Measurements from ENCODE around the gene GRIK1. TPM values are rescaled to one million over a fixed set of nuclear protein-coding genes. Genes with fewer than 3 reads are reported as not detected.

Gene GRIK1
- total RNA-seq (not detected), polyA plus RNA-seq (not detected)

DNA sequence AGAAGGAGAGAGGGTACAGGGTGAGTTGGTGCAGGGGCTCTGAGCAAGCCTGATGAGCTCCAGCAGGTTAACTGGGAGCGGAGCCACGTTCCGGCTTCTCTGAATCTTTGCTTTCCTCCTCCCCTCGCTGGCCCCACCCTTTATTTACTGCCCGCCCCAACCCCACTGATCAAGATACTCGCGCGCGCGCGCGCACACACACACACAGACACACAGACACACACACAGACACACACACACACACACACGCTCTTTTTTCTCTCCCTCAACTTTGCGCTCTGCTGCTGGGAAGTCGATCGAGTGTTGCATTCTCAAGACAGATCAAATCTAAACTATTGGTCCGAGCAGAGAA, at the start of gene GRIK1:
Gene GRIK1 (minus strand): TSS at position 73 of the 352 bp plus-strand sequence.
- Histone ChIP-seq H3K4me3 (ENCODE audit: low read length) (no peak within 1 kb of the TSS), H3K9me3 (ENCODE audit: low read length) (no peaks in the 10 kb centered on the region), H3K27me3 (ENCODE audit: insufficient read depth, low read length, poor library complexity, severe bottlenecking) (no peaks in the 10 kb centered on the region), H3K36me3 (ENCODE audit: insufficient read depth, low read length) (no peaks in the 10 kb centered on the region), H3K4me1 (ENCODE audit: insufficient read depth, low read length) (no peaks in the 10 kb centered on the region), H3K27ac (ENCODE audit: low read depth, low read length) (no peak within 1 kb of the TSS)
- Mint-ChIP-seq H3K27ac (no peak within 1 kb of the TSS), H3K4me1 (no peaks in the 10 kb centered on the region), H3K4me3 (no peak within 1 kb of the TSS), H3K27me3 (peaks cover 9 to 12% of the 10 kb centered on the region in 2 donors), H3K36me3 (no peaks in the 10 kb centered on the region), H3K9me3 (peaks cover 5 to 9% (median 6%) of the 10 kb centered on the region in 5 donors)
- no peak for DNase-seq
- ChIA-PET POLR2A (no interaction called here), CTCF (no interaction called here)

- POLR2A ChIA-PET, result no interaction called here
- peaks cover 3 to 26% (median 12%) of the 10 kb centered on the region in 5 donors for H3K9me3 Mint-ChIP-seq
Observed at GRCh38 chr21:29987762-29988161, 48.0 kb upstream of the GRIK1 start.

GRCh38 chr21:29985866-29986265, 46.1 kb upstream of the GRIK1 start:
- CTCF ChIA-PET, result no interaction called here
- Mint-ChIP-seq H3K4me3 (no peak overlapping the region), H3K4me1 (no peaks in the 10 kb centered on the region), H3K27ac (peak overlapping the region in 1 of 8 donors; percentile 14), H3K9me3 (peaks cover 3 to 23% (median 12%) of the 10 kb centered on the region in 5 donors), H3K27me3 (peaks cover 0 to under 1% of the 10 kb centered on the region in 2 donors), H3K36me3 (no peaks in the 10 kb centered on the region)
- H3K4me3 ChIP-seq (ENCODE audit: low read length), result no peak overlapping the region
- H3K36me3 ChIP-seq (ENCODE audit: insufficient read depth, low read length), result no peaks in the 10 kb centered on the region
- no peak for DNase-seq
- POLR2A ChIA-PET, result no interaction called here
- H3K4me1 ChIP-seq (ENCODE audit: insufficient read depth, low read length), result no peaks in the 10 kb centered on the region
- no peaks in the 10 kb centered on the region for H3K27me3 ChIP-seq (ENCODE audit: insufficient read depth, low read length, poor library complexity, severe bottlenecking)
- H3K27ac ChIP-seq (ENCODE audit: low read depth, low read length), result no peak overlapping the region
- no peaks in the 10 kb centered on the region for H3K9me3 ChIP-seq (ENCODE audit: low read length)

More at GRCh38 chr21:29987762-29988161, 48.0 kb upstream of the GRIK1 start:
- CTCF ChIA-PET, result no interaction called here
- H3K9me3 ChIP-seq (ENCODE audit: low read length), result no peaks in the 10 kb centered on the region
- no peaks in the 10 kb centered on the region for H3K36me3 ChIP-seq (ENCODE audit: insufficient read depth, low read length)
- Mint-ChIP-seq H3K4me1 (no peaks in the 10 kb centered on the region), H3K27ac (no peak overlapping the region), H3K4me3 (no peak overlapping the region), H3K27me3 (peaks cover 0 to 2% of the 10 kb centered on the region in 2 donors), H3K36me3 (no peaks in the 10 kb centered on the region)
- no peak for DNase-seq
- H3K27ac ChIP-seq (ENCODE audit: low read depth, low read length), result no peak overlapping the region
- H3K27me3 ChIP-seq (ENCODE audit: insufficient read depth, low read length, poor library complexity, severe bottlenecking), result no peaks in the 10 kb centered on the region
- H3K4me3 ChIP-seq (ENCODE audit: low read length), result no peak overlapping the region
- H3K4me1 ChIP-seq (ENCODE audit: insufficient read depth, low read length), result no peaks in the 10 kb centered on the region

GRCh38 chr21:29979043-29979442, 39.2 kb upstream of the GRIK1 start:
- H3K27ac ChIP-seq (ENCODE audit: low read depth, low read length), result no peak overlapping the region
- no peak for DNase-seq
- H3K36me3 ChIP-seq (ENCODE audit: insufficient read depth, low read length), result no peaks in the 10 kb centered on the region
- no peaks in the 10 kb centered on the region for H3K9me3 ChIP-seq (ENCODE audit: low read length)
- H3K27me3 ChIP-seq (ENCODE audit: insufficient read depth, low read length, poor library complexity, severe bottlenecking), result no peaks in the 10 kb centered on the region
- H3K4me1 ChIP-seq (ENCODE audit: insufficient read depth, low read length), result no peaks in the 10 kb centered on the region
- H3K27me3 Mint-ChIP-seq, result peaks cover 0 to 1% of the 10 kb centered on the region in 2 donors
- no peak overlapping the region for H3K27ac Mint-ChIP-seq
- no peaks in the 10 kb centered on the region for H3K36me3 Mint-ChIP-seq
- no peak overlapping the region for H3K4me3 Mint-ChIP-seq
- ChIA-PET POLR2A (no interaction called here), CTCF (no interaction called here)
- peaks cover 2 to 5% (median 3%) of the 10 kb centered on the region in 5 donors for H3K9me3 Mint-ChIP-seq
- H3K4me1 Mint-ChIP-seq, result no peaks in the 10 kb centered on the region
- H3K4me3 ChIP-seq (ENCODE audit: low read length), result no peak overlapping the region

DNA sequence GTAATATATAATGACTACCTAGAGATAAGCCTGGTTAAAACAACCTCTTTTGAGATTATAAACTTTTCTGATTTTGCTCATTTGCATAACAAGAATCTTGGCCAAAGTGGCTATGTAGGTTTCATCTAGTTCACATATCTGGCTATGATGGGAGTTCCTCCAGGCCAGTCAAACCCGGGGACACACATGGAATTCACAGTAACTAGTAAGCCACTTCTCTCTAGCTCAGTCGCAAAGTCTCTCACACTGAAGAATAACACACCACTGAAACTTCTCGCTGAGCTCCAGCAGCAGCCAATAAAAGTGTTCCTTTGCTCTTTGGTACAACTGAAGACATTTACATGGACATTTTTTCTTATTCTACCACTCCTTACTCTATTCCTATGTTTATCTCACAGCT, 36.0 kb upstream of the GRIK1 start:
- Mint-ChIP-seq H3K27me3 (peaks cover 0 to 1% of the 10 kb centered on the region in 2 donors), H3K27ac (no peak overlapping the region)
- POLR2A ChIA-PET, result no interaction called here

DNA sequence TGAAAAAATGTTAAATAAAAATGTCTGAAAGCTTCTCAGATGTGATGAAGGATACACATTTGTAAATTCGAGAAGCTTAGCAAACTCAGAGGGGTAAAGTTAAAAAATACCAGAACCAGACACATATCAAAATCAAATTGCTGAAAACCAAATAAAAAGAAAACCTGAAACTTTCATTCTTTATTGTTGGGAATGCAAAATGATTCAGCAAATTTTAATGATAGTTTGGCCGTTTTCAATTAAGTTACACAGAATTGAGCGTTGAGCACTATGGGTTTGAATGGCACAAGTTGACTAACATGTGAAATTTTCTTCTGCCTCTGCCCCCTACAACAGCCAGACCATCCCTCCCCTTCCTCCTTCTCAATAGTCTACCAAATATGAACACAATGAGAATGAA, 33.5 kb upstream of the GRIK1 start:
- Histone ChIP-seq H3K36me3 (ENCODE audit: insufficient read depth, low read length) (no peaks in the 10 kb centered on the region), H3K4me1 (ENCODE audit: insufficient read depth, low read length) (no peaks in the 10 kb centered on the region), H3K4me3 (ENCODE audit: low read length) (no peak overlapping the region), H3K9me3 (ENCODE audit: low read length) (no peaks in the 10 kb centered on the region), H3K27ac (ENCODE audit: low read depth, low read length) (no peak overlapping the region), H3K27me3 (ENCODE audit: insufficient read depth, low read length, poor library complexity, severe bottlenecking) (no peaks in the 10 kb centered on the region)
- no peaks in the 10 kb centered on the region for H3K36me3 Mint-ChIP-seq
- no peak overlapping the region for H3K27ac Mint-ChIP-seq
- no peaks in the 10 kb centered on the region for H3K4me1 Mint-ChIP-seq
- POLR2A ChIA-PET, result no interaction called here
- peaks cover under 1 to 7% (median 2%) of the 10 kb centered on the region in 5 donors for H3K9me3 Mint-ChIP-seq
- CTCF ChIA-PET, result no interaction called here
- peaks cover 0 to 1% of the 10 kb centered on the region in 2 donors for H3K27me3 Mint-ChIP-seq
- DNase-seq, result no peak
- no peak overlapping the region for H3K4me3 Mint-ChIP-seq

More for the DNA sequence above, 36.0 kb upstream of the GRIK1 start:
- H3K4me3 Mint-ChIP-seq, result no peak overlapping the region
- H3K9me3 Mint-ChIP-seq, result peaks cover 0 to 7% (median 2%) of the 10 kb centered on the region in 5 donors
- H3K27ac ChIP-seq (ENCODE audit: low read depth, low read length), result no peak overlapping the region
- H3K36me3 ChIP-seq (ENCODE audit: insufficient read depth, low read length), result no peaks in the 10 kb centered on the region
- CTCF ChIA-PET, result no interaction called here
- H3K27me3 ChIP-seq (ENCODE audit: insufficient read depth, low read length, poor library complexity, severe bottlenecking), result no peaks in the 10 kb centered on the region
- H3K4me1 Mint-ChIP-seq, result no peaks in the 10 kb centered on the region
- H3K36me3 Mint-ChIP-seq, result no peaks in the 10 kb centered on the region
- no peaks in the 10 kb centered on the region for H3K4me1 ChIP-seq (ENCODE audit: insufficient read depth, low read length)
- no peaks in the 10 kb centered on the region for H3K9me3 ChIP-seq (ENCODE audit: low read length)
- DNase-seq, result no peak
- no peak overlapping the region for H3K4me3 ChIP-seq (ENCODE audit: low read length)

- Histone ChIP-seq H3K27ac (ENCODE audit: low read depth, low read length) (no peak overlapping the region), H3K27me3 (ENCODE audit: insufficient read depth, low read length, poor library complexity, severe bottlenecking) (no peaks in the 10 kb centered on the region), H3K9me3 (ENCODE audit: low read length) (no peaks in the 10 kb centered on the region), H3K36me3 (ENCODE audit: insufficient read depth, low read length) (no peaks in the 10 kb centered on the region), H3K4me3 (ENCODE audit: low read length) (no peak overlapping the region), H3K4me1 (ENCODE audit: insufficient read depth, low read length) (no peaks in the 10 kb centered on the region)
- Mint-ChIP-seq H3K27ac (no peak overlapping the region), H3K27me3 (no peaks in the 10 kb centered on the region), H3K9me3 (peaks cover 0 to 5% (median 4%) of the 10 kb centered on the region in 5 donors), H3K4me3 (no peak overlapping the region), H3K4me1 (no peaks in the 10 kb centered on the region), H3K36me3 (no peaks in the 10 kb centered on the region)
- ChIA-PET CTCF (no interaction called here), POLR2A (no interaction called here)
- DNase-seq, result no peak
Observed at GRCh38 chr21:29961291-29962027, 21.7 kb upstream of the GRIK1 start.

DNA sequence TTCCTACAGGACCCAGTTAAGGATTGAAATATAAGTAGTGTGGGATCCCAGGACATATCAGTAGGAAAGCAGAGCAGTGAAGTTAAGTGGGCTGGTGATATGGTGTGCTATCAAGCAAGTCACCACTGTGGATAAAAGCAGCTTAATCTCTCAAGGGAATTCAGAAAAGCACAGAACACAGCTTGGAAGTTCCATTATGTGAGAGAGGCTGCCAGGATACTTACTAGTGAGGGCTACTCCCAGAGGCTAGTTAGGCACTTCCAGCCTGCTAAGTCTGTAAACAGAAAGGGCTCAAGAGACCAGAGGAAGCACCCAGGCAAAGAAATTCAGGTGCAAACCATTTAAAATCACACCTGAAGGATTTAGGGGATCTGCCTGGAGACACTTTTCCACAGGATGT, 18.8 kb upstream of the GRIK1 start:
- H3K9me3 Mint-ChIP-seq, result peaks cover 1 to 5% (median 5%) of the 10 kb centered on the region in 5 donors
- H3K4me3 Mint-ChIP-seq, result no peak overlapping the region
- ChIA-PET POLR2A (no interaction called here), CTCF (no interaction called here)
- Histone ChIP-seq H3K9me3 (ENCODE audit: low read length) (no peaks in the 10 kb centered on the region), H3K4me3 (ENCODE audit: low read length) (no peak overlapping the region), H3K36me3 (ENCODE audit: insufficient read depth, low read length) (no peaks in the 10 kb centered on the region), H3K4me1 (ENCODE audit: insufficient read depth, low read length) (no peaks in the 10 kb centered on the region), H3K27ac (ENCODE audit: low read depth, low read length) (no peak overlapping the region), H3K27me3 (ENCODE audit: insufficient read depth, low read length, poor library complexity, severe bottlenecking) (no peaks in the 10 kb centered on the region)
- H3K36me3 Mint-ChIP-seq, result no peaks in the 10 kb centered on the region
- no peak for DNase-seq
- no peaks in the 10 kb centered on the region for H3K4me1 Mint-ChIP-seq
- no peaks in the 10 kb centered on the region for H3K27me3 Mint-ChIP-seq
- H3K27ac Mint-ChIP-seq, result no peak overlapping the region

All from CD8-positive, alpha-beta memory T cell (primary cell).